Right lobe of liver (tissue), 4 donors: ENCODE results near the gene RAI1.

Source experiments
- CTCF ChIP-seq, 4 donors: fragments of 200-600 bp in 3 of 4; fragments of 450-650 bp in 1 of 4; IDR thresholded peaks; one replicate each; pipeline versions ENCODE4 v1.5.1 to v1.8.0; 2016 to 2022; ENCODE audit warnings: antibody characterized with exemption in 4 of 4, mild to moderate bottlenecking in 2 of 4
- POLR2A ChIP-seq: fragments of 450-650 bp; IDR thresholded peaks from one replicate; pipeline ENCODE4 v1.6.1; 2017; ENCODE audit warnings: antibody characterized with exemption, mild to moderate bottlenecking
- donor health status: DM: no; HTN: no; CAD: no.
- donor health status: DM: no; HTN: no; CAD: no.
- donor health status: DM: no; HTN: yes; CAD: no.

GRCh38 chr17:17819111-17819510 lies 137.9 kb downstream of the RAI1 start:
- no peak for TF ChIP-seq CTCF (IDR thresholded peaks at IDR 0.05)
- no peak for TF ChIP-seq POLR2A
